NCI-H82 treated with DMSO at 0.1 percent for 48 hours (cell line): ENCODE data around the gene IVD.

Source experiments
- DNase-seq: peaks from one replicate; lab custom pipeline; 2025; ENCODE audit not compliant: unreplicated experiment; lab: John Stamatoyannopoulos, UW

IVD gene

GRCh38 chr15:40456299-40456712, 50.7 kb downstream of the IVD start:
- no peak for DNase-seq

- DNase-seq, result no peak
Observed at GRCh38 chr15:40456738-40457137, 51.1 kb downstream of the IVD start.

DNA sequence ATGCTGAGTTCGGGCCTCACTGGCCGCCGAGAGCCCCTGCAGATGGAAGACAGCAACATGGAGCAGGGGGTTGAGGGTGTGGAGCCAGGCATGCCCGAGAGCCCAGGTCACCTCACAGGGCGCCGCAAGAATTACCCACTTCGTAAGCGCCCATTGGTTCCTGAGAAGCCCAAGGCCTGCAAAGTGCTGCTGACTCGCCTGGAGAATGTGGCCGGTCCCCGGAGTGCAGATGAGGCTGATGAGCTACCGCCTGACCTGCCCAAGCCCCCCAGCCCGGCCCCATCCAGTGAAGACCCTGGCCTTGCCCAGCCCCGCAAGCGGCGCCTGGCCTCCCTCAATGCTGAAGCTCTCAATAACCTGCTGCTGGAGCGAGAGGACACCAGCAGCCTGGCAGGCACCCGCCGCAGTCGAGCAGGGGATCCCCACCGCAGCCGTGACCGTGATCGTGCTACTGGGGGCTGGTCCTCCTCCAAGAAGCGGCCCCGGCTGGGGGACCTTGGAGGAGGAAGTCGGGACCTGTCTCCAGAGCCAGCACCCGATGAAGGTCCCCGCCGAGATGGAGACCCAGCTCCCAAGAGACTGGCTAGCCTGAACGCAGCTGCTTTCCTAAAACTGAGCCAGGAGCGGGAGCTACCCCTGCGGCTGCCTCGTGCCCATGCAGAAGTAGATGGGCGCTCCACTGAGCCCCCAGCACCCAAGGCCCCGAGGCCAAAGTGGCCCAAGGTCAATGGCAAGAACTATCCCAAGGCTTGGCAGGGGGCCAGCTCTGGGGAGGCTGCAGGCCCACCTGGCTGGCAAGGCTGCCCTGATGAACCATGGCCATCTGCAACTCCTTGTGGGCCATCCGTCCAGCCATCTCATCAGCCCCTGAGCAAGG, 53.1 kb downstream of the IVD start:
- no peak for DNase-seq

DNA sequence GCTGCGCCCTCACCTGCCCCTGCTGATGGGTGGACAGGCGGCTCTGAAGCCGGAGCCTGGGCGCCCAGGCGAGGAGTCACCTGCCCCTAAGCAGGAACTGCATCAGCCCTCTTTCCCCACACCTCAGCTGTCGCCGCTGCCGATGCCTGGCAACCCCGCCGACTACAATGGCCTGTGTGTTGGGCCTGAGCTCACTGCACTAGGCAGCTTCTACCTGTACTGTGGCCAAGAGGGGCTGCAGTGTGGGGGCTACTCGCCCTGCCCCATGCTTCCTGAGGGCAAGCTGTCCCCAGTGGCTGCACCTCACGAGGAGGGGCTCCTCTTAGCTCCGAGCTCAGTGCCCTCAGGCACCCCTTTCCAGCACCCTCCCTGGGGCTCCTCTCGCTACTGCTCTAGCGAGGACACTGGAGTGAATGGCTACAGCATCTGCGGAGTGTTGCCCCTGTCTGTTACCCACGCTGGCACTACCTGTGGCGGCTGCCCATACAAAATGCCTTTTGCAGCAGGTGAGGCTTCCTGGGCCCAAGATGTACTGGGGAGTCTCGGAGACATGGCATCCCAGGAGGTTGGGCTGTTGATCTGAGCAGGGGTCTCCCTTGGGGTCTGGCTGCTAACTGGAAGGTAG, 53.9 kb downstream of the IVD start:
- DNase-seq, result no peak

DNA sequence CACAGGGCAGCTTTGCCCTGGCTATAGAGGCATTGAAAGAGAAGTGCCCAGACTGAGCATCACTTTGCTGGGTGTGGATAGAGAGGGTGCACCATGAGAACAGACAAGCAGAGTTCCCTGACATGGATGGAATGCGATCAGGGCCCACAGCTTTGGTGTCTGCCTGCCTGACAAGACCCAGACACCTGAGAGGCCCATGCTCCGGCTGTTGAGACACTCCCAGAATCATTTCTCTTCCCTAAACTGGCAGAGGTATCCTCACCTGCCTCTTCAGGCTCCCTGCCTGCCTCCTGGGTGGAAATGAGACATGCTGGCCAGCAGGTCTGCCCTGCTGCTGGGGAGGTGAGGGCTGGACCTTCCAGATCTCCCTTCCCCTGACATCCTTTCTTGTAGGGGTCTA, 54.8 kb downstream of the IVD start:
- no peak for DNase-seq

DNA sequence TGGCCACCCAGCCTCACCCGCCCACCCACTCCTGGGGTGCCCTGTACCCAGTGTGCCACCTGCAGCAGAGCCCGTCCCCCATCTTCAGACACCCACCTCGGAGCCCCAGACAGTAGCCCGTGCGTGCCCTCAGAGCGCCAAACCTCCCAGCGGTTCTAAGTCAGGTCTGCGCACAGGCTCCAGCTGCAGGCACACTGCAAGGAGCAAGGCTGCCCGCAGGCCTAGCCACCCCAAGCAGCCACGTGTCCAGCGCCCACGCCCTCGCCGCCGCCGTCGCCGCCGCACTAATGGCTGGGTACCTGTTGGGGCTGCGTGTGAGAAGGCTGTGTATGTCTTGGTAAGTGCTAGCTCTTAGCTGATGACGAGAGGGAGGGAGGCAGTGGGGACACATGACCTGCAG, 56.4 kb downstream of the IVD start:
- DNase-seq, result no peak

DNA sequence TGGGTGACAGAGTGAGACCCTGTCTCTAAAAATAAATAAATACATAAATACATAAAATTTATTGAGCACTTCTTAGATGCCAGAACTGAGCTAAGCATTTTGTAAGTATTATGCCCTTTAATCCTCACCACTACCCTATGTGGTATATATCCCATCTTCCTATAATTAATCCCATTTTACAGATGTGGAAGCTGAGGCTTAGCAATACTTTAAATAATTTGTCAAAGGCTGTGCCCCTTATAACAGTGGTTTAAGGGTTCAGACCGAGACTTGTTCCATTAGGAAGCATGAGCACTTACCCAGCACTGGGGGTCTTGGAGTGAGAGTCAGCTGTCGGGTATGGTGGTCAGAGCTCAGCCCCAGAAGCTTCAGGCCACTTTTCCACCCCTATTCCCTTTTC, 57.7 kb downstream of the IVD start:
- no peak for DNase-seq

DNA sequence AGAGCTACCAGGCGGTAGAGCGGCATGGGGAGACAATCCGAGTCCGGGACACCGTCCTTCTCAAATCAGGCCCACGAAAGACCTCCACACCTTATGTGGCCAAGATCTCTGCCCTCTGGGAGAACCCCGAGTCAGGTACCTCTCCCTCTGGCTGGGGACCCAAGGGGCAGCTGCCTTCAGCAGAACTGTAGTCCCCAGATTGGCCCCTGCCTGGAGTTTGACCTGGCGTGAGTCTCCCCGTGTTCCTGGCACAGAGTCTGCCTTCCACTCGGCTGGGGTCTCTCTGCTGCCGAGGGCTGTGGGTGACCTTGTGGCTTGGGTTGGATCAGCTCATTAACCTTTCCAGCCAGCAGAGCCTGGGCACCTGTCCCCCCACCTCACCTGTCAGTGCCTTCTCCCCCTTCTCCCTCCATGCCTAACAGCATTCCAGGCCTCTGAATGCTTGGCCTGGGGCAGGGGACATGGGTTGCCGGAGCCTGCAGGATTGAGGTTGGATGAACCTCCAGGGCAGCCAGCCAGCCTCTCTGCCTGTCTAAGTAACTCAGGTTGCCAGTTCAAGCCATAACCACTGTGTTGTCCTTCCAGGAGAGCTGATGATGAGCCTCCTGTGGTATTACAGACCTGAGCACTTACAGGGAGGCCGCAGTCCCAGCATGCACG, 58.4 kb downstream of the IVD start:
- DNase-seq, result no peak

- DNase-seq, result no peak
Observed at GRCh38 chr15:40464595-40465185, 59.1 kb downstream of the IVD start.

DNA sequence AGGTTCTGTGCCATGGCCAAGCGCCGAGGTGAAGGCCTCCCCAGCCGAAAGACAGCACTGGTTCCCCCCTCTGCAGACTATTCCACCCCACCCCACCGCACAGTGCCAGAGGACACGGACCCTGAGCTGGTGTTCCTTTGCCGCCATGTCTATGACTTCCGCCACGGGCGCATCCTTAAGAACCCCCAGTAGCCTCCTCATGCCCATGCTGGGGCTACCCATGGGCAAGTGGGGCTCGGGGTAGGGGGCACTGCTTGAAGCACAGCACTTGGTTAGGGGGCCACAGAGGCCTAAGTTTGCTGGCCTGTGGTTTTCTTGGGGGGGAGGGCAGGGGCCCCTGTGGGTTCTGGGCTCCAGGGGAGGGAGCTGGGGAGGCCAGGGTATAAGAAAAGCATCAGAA, 60.3 kb downstream of the IVD start:
- DNase-seq, result no peak

- DNase-seq, result no peak
Observed at GRCh38 chr15:40466426-40467260, 61.0 kb downstream of the IVD start.

- DNase-seq, result no peak
Observed at GRCh38 chr15:40467261-40467615, 61.6 kb downstream of the IVD start.

GRCh38 chr15:40468898-40469331, 63.3 kb downstream of the IVD start:
- no peak for DNase-seq

GRCh38 chr15:40469776-40470390, 64.3 kb downstream of the IVD start:
- DNase-seq, result no peak

- no peak for DNase-seq
Observed at GRCh38 chr15:40470423-40471104, 65.0 kb downstream of the IVD start, which contains the start of gene CHST14. CHST14 (plus strand) TSS chr15:40470984; CDS start chr15:40471214, 230 bp downstream.
